ENCODE data around the gene KIF16B.

KIF16B gene

DNA sequence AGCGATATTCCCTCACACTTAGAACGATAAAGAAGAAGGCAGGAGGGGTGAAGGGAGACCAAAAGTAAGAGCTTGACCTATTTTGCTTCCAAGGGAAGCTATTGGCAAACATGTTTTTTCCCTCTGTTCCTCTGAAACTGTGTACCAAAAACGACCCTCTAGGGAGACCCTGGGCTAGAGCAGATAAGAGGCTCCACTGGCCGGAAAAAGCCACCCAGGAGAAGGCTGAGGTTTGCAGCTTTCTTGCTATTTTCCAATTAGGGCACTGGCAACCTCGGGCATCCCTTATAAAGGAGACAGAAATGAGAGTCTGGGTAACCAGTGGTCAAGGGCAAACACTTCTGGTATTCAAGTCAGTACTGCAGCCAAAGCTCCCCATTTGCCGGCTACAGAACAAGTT lies 168.0 kb downstream of the KIF16B start:
- in situ Hi-C loops (cut with HindIII; ENCODE audit: low sequenced_read_pairs) = no loop called here

DNA sequence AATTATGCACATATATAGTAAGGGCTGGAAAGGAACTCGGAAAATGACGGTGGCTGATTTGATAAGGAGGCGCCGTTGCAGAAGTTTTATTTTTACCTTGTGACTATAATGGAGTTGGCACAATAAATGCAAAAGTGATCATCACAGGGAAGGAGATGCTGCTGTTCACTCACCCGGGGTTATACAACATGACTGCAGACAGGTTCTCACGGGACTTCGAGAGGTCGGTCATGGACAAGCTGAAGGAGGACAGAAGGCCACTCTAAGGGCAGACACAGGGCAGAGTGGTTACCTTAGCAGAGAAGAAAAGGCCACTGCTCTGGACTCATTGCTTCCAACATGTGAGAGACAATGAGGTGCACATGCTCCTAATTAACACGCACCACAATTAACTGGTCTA lies 168.6 kb downstream of the KIF16B start:
- in situ Hi-C loops (cut with HindIII; ENCODE audit: low sequenced_read_pairs) = loop anchor here (5.0 kb wide), 1 partner anchor 48 kb away; no protein-coding TSS in a partner anchor

GRCh38 chr20:16404171-16404570 lies 169.1 kb downstream of the KIF16B start:
- in situ Hi-C loops (cut with HindIII; ENCODE audit: low sequenced_read_pairs) = loop anchor here (5.0 kb wide), 1 partner anchor 48 kb away; no protein-coding TSS in a partner anchor

GRCh38 chr20:16400234-16400633 lies 173.0 kb downstream of the KIF16B start:
- in situ Hi-C loops (cut with HindIII; ENCODE audit: low sequenced_read_pairs) = loop anchor here (5.0 kb wide), 1 partner anchor 52 kb away; no protein-coding TSS in a partner anchor

DNA sequence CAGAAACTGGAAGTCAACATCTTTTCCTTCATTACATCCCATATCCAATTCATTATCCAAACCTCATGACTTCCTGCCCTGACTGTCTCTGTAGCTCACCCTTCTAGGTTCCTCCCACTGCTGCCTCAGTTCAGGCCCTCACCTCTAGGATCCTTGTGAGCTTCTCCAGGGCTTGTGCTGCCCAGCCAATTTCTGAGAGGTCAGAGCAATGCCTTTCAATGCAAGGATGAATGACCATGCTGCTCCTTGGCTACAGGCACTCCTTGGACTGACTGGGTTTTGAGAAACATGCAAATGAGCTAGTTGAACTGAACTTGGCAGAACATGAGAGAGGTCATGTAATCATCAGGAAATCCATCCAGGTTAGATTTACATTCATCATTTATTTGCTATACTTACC lies 173.4 kb downstream of the KIF16B start:
- in situ Hi-C loops (cut with HindIII; ENCODE audit: low sequenced_read_pairs) = loop anchor here (5.0 kb wide), 1 partner anchor 52 kb away; no protein-coding TSS in a partner anchor

DNA sequence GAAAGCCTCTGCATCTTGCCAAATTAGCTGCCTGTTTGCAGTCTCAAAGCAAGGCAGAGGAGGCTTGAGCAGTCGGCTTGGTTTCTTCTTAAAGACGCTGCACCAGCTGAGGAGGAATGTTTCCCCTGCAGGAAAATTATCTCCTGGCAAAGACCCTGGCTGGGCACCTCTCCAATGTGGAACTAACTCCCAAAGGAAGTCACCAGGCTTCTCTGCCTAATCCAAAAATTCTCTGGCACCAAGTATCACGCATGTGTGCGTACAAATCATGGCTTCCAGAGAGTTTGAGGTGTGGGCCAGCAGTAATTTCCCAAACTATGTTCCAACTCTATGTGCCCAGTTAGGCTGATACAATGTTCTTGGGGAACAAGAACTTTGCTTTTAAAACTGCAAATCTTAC lies 176.2 kb downstream of the KIF16B start:
- in situ Hi-C loops (cut with HindIII; ENCODE audit: low sequenced_read_pairs) = no loop called here

DNA sequence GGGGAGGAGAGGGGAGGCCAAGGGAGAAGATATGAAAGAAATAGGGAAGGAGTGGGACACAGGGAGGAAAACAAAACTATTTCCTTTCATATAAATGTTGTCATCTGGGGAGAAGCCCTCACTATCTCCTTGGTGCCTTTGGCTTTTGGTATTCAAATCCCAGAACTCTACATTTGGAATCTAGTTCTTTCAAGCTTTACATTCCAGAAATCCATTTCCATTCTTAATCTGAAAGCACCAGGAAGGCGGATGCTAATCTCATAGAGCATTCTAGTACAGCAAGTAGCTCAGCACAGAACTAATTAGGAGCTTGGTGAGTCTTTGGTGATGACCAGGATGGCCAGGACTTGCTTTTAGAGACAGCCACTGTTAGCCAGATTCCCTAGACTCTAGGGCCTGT lies 177.9 kb downstream of the KIF16B start:
- in situ Hi-C loops (cut with HindIII; ENCODE audit: low sequenced_read_pairs) = no loop called here

- in situ Hi-C loops (cut with HindIII; ENCODE audit: low sequenced_read_pairs) = no loop called here
Observed at GRCh38 chr20:16394784-16395183, 178.5 kb downstream of the KIF16B start.

GRCh38 chr20:16393836-16394235 lies 179.4 kb downstream of the KIF16B start:
- in situ Hi-C loops (cut with HindIII; ENCODE audit: low sequenced_read_pairs) = no loop called here

DNA sequence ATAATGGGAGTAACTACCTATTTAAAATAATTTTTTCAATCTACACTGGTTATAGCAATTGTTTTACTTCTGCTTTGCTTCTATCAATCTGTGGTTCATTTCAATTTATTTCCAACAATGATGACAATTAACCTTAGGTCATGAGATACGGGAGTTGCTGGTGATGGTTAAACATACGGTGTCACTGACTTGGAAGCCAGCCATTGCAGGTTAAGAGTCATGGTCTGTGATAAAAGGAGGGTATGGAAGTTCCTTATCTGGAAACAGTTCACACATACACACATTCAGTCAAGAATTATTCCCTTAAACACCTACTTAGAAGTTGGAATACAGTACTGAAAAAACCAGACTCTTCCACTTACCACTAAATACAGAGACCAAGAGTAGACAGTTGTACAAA lies 180.0 kb downstream of the KIF16B start:
- in situ Hi-C loops (cut with HindIII; ENCODE audit: low sequenced_read_pairs) = no loop called here

GRCh38 chr20:16392346-16392745 lies 180.9 kb downstream of the KIF16B start:
- in situ Hi-C loops (cut with HindIII; ENCODE audit: low sequenced_read_pairs) = no loop called here

DNA sequence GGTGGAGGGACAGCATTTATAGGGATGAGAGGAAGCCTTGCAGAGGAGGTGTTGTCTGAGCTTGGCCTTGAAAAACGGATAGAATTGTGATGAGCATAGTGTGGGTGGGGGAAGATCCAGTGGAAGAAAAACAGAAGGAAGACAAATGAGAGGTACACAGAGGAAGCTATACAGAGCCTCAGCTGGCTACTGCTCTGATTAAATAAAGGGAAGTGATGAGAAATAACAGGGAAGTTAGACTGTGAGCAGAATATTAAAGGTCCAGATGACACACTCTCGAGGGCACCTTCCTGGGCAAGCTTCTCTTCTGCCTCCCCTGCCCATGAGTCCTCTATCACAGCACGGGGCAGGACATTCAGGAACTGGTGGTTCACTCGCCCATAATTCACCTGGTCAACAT lies 182.3 kb downstream of the KIF16B start:
- in situ Hi-C loops (cut with HindIII; ENCODE audit: low sequenced_read_pairs) = no loop called here

DNA sequence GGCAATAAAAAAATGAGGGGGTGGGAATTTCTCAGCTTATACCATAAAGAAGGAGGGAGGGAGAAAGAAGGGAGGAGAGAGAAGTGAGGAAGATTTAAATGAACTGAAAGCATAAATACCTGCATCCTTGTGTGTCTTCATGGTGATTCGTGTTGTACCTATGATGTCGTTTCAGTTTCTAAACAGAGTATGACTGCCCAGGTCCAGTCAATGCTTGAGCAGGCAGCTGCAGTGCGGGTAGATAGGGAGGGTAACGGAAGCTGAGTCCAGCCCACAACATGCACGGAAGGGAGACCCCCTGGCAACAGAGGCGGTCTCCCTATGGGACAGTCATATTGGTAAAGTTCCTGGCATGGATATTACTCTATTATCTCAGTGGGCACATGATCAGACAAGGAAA lies 184.5 kb downstream of the KIF16B start:
- in situ Hi-C loops (cut with HindIII; ENCODE audit: low sequenced_read_pairs) = no loop called here

DNA sequence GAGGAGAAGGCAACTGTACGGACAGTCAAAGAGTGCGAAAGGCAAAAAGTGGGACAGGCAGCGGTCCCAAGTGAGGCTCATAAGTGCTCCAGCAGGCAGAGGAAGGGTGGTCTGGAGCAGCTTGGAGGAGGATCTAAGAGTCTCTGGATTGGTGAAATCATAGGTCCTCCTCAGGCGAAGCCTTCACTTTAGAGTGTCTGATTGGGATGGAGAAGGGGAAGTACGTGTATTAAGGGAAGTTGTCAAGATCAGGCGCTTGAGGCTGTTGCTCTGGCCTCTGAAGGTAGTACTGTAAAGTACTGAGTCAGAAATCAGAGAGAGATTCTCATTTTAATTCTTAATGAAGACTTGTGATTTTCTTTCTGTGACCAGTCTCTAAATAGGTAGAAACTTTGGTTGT lies 185.6 kb downstream of the KIF16B start:
- in situ Hi-C loops (cut with HindIII; ENCODE audit: low sequenced_read_pairs) = no loop called here

GRCh38 chr20:16385891-16386290 lies 187.4 kb downstream of the KIF16B start:
- in situ Hi-C loops (cut with HindIII; ENCODE audit: low sequenced_read_pairs) = no loop called here

GRCh38 chr20:16385462-16385861 lies 187.8 kb downstream of the KIF16B start:
- in situ Hi-C loops (cut with HindIII; ENCODE audit: low sequenced_read_pairs) = no loop called here

DNA sequence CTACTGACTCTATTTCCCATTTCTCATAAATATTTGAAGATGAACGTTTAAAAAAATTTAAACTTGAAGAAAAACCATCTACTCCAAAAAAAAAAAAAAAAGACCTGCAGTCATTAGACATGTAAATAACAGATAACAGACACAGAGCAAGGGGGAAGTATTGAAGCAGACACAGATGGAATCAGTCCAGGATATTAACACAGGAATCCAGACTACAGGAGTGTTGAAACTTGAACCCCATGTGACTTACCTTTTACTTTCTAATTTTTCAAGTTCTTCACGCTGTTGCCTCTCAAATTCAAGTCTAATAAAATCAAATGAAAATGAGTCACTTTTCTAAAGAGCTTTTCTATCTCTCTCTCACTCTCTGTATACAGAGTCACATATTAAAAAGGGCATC lies 191.8 kb downstream of the KIF16B start:
- in situ Hi-C loops (cut with HindIII; ENCODE audit: low sequenced_read_pairs) = no loop called here

GRCh38 chr20:16378712-16379370 lies 194.4 kb downstream of the KIF16B start:
- in situ Hi-C loops (cut with HindIII; ENCODE audit: low sequenced_read_pairs) = no loop called here

DNA sequence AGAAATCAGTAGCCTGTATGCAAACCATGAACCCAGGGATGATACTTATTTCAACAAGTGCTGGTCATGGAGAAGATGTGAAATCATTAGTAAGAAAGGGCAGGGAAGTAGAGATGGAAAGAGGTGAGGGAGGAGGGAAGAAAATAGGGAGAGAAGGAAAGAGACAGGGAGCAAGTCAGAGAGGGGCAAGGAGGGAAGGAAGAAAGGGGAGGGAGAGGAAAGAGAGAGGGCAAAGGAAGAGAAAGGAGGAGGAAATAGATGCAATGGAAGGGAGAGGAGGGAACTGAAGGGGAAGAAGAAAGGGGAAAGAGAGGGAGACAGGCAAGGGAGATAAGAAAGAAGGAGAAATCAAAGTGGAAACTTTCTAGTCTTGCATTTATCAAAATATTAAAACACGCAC lies 195.1 kb downstream of the KIF16B start:
- in situ Hi-C loops (cut with HindIII; ENCODE audit: low sequenced_read_pairs) = no loop called here

DNA sequence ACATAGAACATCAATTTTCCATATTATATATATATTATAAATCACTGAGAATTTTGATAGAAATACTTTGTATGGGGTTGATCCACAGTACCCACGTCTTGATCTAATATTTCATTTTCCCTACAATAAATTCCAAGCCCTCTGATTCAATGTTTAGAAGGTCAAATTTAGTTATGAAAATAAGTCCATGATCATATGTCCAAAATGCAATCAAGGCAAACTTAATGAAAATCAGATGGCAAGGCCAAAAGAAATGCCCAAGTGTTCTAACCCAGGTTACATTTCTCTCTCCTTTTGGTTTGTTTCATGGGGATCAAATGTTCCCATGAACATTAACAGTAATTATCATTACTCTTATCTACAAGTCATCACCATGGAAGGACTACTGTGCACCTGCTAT lies 203.8 kb downstream of the KIF16B start:
- in situ Hi-C loops (cut with HindIII; ENCODE audit: low sequenced_read_pairs) = no loop called here

DNA sequence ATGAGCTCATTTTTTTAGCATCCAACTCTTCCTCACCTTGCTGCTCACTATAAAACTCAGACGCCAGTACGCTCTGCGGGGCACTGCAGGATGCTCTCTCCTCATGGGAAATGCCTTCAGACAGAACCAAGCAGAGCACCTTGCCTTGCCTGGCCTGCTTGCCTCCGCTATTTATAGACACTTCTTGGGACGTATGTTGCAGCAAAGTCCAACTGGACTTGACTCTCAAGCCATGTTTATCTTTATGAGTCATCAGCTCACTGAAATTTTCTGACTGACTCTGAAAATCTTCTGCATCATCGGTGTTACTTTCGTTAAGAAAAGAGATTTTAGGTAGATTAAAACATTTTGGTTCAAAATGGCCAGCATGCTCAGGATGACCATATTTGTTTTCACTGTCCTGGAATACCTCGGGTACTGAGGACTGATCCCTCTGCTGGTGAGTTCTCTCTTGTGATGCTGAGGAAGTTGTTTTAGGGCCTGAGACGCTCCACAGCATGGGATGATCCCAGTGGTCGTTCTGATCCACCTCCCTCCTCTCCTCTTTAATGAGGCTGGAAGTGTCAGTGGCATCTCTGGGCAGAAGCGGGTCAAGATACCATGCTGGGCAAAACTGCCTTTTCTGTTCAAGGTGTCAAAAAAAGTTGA lies 204.5 kb downstream of the KIF16B start:
- in situ Hi-C loops (cut with HindIII; ENCODE audit: low sequenced_read_pairs) = no loop called here

GRCh38 chr20:16367948-16368560 lies 205.2 kb downstream of the KIF16B start:
- in situ Hi-C loops (cut with HindIII; ENCODE audit: low sequenced_read_pairs) = no loop called here

Measured in endothelial cell of hepatic sinusoid (primary cell).